Activated CD4-positive, alpha-beta memory T cell treated with anti-CD3 and anti-CD28 coated beads for 36 hours (primary cell): ENCODE results near the gene TDRD12. TPM values are rescaled to one million over a fixed set of nuclear protein-coding genes. Genes with fewer than 3 reads are reported as not detected.
"Not testable (repeated sequence)": the region's sequence is repeated elsewhere in the genome, so short reads cannot be mapped to it uniquely, and the experiment has no call there.

Experiments
- CTCF ChIA-PET: fragments of 350-600 bp; sonication (Branson Sonifier 250); formaldehyde crosslinking; loops from one replicate; lab custom pipeline; 2021; ENCODE audit warnings: antibody characterized with exemption, inconsistent platforms; lab: Charles Lee
- POLR2A ChIA-PET: fragments of 350-600 bp; sonication (Branson Sonifier 250); formaldehyde crosslinking; loops from one replicate; lab custom pipeline; 2021; ENCODE audit warnings: antibody characterized with exemption; lab: Charles Lee
- DNase-seq: peaks from one replicate; pipeline ENCODE4 v3.0.0-alpha.2; 2020
- H3K27ac Mint-ChIP-seq: one replicate; pipeline ENCODE4 v1.8.0; 2021; ENCODE audit warnings: mixed read lengths
- H3K27me3 Mint-ChIP-seq: one replicate; pipeline ENCODE4 v1.8.0; 2021; ENCODE audit warnings: mixed read lengths
- H3K36me3 Mint-ChIP-seq: one replicate; pipeline ENCODE4 v1.8.0; 2021; ENCODE audit warnings: mixed read lengths
- H3K4me1 Mint-ChIP-seq: one replicate; pipeline ENCODE4 v1.8.0; 2021; ENCODE audit warnings: low read depth, mixed read lengths
- H3K4me3 Mint-ChIP-seq: one replicate; pipeline ENCODE4 v1.8.0; 2021; ENCODE audit warnings: mild to moderate bottlenecking, mixed read lengths
- H3K9me3 Mint-ChIP-seq: one replicate; pipeline ENCODE4 v1.8.0; 2021; ENCODE audit warnings: mixed read lengths
- intact Hi-C: fragments of 100-400 bp; cut with micrococcal nuclease; formaldehyde crosslinking; loops from one replicate; pipeline ENCODE4 v1.15.1; 2023
- total RNA-seq, 2 experiments: library from RNA; stranded (reverse); gene quantifications; one replicate each; pipeline ENCODE4 v1.2.3, GENCODE V29; 2021

TDRD12 gene
- total RNA-seq, 2 experiments from 2014 or later: 0.24 to 0.63 TPM

DNA sequence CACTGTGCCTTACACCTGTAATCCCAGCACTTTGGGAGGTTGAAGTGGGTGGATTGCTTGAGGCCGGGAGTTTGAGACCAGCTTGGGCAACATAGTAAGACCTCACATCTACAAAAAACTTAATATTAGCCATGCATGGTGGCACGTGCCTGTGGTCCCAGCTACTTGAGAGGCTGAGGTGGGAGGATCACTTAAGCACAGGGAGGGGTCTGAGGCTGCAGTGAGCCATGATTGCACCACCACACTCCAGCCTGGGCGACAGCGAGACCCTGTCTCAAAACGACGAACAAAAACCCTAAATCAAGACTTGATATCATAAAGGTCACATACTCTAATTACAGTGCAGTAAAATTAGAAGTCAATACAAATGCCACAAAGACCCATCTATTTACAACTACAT is 132.6 kb downstream of the TDRD12 start:
- DNase-seq: no peak
- Mint-ChIP-seq H3K4me3 (no peak overlapping the region), H3K27ac (no peak overlapping the region), H3K9me3 (peaks cover 2% of the 10 kb centered on the region), H3K4me1 (no peaks in the 10 kb centered on the region), H3K36me3 (no peaks in the 10 kb centered on the region), H3K27me3 (no peaks in the 10 kb centered on the region)
- ChIA-PET CTCF (no interaction called here), POLR2A (no interaction called here)
- intact Hi-C loops: no loop called here

DNA sequence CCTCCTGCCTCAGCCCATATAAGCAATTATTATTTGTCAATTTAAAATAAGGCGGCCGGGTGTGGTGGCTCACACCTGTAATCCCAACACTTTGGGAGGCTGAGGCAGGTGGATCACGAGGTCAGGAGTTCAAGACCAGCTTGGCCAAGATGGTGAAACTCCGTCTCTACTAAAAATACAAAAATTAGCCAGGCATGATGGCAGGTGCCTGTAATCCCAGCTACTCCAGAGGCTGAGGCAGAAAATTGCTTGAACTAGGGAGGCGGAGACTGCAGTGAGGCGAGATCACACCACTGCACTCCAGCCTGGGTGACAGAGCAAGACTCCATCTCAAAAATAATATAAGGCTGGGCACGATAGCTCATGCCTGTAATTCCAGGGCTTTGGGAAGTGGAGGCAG is 137.3 kb downstream of the TDRD12 start:
- H3K27me3 Mint-ChIP-seq, H3K27ac Mint-ChIP-seq, H3K4me1 Mint-ChIP-seq, H3K9me3 Mint-ChIP-seq, H3K4me3 Mint-ChIP-seq, DNase-seq, intact Hi-C loops, H3K36me3 Mint-ChIP-seq, POLR2A ChIA-PET: not testable (repeated sequence)
- CTCF ChIA-PET: interaction anchor here (1.0 kb wide), 1 partner anchor 257 kb away, joined by 3 read pairs; no protein-coding TSS in a partner anchor

DNA sequence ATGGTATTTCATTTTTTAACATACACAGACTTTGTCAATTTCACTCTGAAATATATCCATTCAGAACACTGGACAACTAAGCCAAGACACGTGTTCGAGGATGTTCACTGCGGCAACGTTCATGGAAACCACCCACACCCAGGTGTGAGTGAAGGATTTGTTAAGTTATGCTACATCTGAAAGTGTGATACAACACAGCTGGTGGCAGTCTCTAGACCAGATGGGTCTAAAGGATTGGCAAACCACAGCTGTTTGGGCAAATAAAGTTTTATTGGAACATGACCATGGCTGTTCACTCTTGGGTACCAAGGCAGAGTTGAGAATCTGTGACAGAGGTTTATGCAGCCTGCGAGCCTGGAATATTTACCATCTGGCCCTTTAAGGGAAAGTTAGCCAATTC is 138.0 kb downstream of the TDRD12 start:
- CTCF ChIA-PET: no interaction called here

DNA sequence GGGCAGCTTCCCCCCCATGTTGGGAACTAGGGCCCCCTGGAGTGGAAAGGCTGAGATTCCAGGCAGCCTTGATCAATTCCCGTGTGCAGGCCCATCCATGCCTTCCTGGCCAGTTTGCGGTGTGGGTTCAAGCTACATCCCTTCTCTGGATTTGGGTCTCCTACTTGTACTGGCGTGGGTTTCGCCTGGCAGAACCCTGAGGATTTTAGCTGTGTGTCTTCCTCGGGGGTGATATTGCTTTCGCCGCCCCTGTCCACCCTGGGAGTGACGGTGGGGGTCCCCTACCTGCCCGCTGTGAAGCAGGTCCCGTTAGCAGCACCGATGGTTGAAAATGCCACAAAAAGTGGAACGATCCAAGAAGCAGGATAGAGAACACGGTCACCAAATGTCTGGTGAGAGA is 138.6 kb downstream of the TDRD12 start:
- Mint-ChIP-seq H3K4me3 (no peak overlapping the region), H3K36me3 (no peaks in the 10 kb centered on the region), H3K9me3 (no peaks in the 10 kb centered on the region), H3K27me3 (no peaks in the 10 kb centered on the region), H3K4me1 (no peaks in the 10 kb centered on the region), H3K27ac (no peak overlapping the region)
- ChIA-PET CTCF (no interaction called here), POLR2A (no interaction called here)
- no peak for DNase-seq
- intact Hi-C loops: no loop called here

More for the DNA sequence above, 138.0 kb downstream of the TDRD12 start:
- H3K9me3 Mint-ChIP-seq: no peaks in the 10 kb centered on the region
- no peak overlapping the region for H3K4me3 Mint-ChIP-seq
- no peaks in the 10 kb centered on the region for H3K27me3 Mint-ChIP-seq
- no peaks in the 10 kb centered on the region for H3K36me3 Mint-ChIP-seq
- DNase-seq: no peak
- intact Hi-C loops: no loop called here
- H3K4me1 Mint-ChIP-seq: no peaks in the 10 kb centered on the region
- POLR2A ChIA-PET: no interaction called here
- no peak overlapping the region for H3K27ac Mint-ChIP-seq

DNA sequence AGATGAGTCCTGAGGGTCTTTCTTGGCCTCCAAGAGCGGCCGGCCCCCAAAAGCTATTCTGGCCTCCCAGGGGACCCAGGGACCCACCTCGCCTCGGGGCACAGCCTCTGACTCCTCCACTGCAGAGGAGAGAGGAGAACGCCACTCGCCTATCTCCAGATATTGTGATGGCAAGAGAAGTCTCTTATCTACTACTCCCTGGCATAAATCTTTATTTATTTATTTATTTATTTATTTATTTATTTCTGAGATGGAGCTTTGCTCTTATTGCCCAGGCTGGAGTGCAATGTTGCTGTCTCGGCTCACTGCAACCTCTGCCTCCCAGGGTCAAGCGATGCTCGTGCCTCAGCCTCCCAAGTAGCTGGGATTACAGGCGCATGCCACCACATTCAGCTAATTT is 139.0 kb downstream of the TDRD12 start:
- no peak overlapping the region for H3K27ac Mint-ChIP-seq
- H3K4me1 Mint-ChIP-seq: no peaks in the 10 kb centered on the region
- H3K9me3 Mint-ChIP-seq: no peaks in the 10 kb centered on the region
- CTCF ChIA-PET: no interaction called here
- POLR2A ChIA-PET: no interaction called here
- intact Hi-C loops: no loop called here
- no peak for DNase-seq
- H3K36me3 Mint-ChIP-seq: no peaks in the 10 kb centered on the region
- no peak overlapping the region for H3K4me3 Mint-ChIP-seq
- H3K27me3 Mint-ChIP-seq: no peaks in the 10 kb centered on the region

DNA sequence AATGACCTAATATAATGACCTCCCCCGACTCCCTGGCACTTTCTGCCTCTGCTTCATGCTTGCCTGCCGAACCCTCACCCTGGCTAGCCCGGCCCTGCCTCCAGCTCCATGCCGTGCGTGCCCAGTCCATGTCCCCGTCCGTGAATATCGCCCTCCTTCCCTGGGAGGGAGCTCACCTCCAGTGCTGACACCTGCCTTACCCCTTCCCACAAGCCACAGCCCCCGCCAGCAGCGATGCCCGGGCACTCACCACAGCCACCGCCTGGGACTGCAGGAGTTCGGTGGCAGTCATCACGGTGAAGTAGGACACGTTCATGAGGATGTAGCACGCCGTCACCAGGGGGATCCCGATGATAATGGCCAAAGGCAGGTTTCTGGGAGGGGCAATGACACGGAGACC is 140.0 kb downstream of the TDRD12 start:
- no peaks in the 10 kb centered on the region for H3K27me3 Mint-ChIP-seq
- POLR2A ChIA-PET: no interaction called here
- intact Hi-C loops: no loop called here
- no peaks in the 10 kb centered on the region for H3K36me3 Mint-ChIP-seq
- no peaks in the 10 kb centered on the region for H3K4me1 Mint-ChIP-seq
- no peak for DNase-seq
- CTCF ChIA-PET: no interaction called here
- no peaks in the 10 kb centered on the region for H3K9me3 Mint-ChIP-seq
- no peak overlapping the region for H3K4me3 Mint-ChIP-seq
- no peak overlapping the region for H3K27ac Mint-ChIP-seq

DNA sequence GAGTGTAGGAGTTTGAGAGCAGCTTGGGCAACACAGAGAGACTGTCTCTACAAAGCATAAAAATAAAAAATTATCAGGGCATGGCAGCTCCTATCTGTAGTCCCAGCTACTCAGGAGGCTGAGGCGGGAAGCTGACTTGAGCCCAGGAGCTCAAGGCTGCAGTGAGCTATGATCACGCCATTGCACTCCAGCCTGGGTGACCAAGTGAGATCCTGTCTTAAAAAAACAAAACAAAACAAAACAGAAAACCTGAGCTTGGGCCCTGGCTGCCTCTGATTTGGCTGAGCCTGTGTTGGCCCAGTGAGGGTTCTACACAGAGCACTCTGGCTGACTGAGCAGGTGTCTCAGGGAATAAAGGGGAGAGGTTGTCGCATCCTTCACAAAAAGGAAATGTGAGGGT is 142.0 kb downstream of the TDRD12 start:
- no peak overlapping the region for H3K4me3 Mint-ChIP-seq
- POLR2A ChIA-PET: no interaction called here
- H3K9me3 Mint-ChIP-seq: no peaks in the 10 kb centered on the region
- no peaks in the 10 kb centered on the region for H3K4me1 Mint-ChIP-seq
- intact Hi-C loops: no loop called here
- CTCF ChIA-PET: interaction anchor here (0.6 kb wide), 1 partner anchor 262 kb away, joined by 4 read pairs; no protein-coding TSS in a partner anchor
- no peak for DNase-seq
- no peak overlapping the region for H3K27ac Mint-ChIP-seq
- no peaks in the 10 kb centered on the region for H3K27me3 Mint-ChIP-seq
- H3K36me3 Mint-ChIP-seq: no peaks in the 10 kb centered on the region

DNA sequence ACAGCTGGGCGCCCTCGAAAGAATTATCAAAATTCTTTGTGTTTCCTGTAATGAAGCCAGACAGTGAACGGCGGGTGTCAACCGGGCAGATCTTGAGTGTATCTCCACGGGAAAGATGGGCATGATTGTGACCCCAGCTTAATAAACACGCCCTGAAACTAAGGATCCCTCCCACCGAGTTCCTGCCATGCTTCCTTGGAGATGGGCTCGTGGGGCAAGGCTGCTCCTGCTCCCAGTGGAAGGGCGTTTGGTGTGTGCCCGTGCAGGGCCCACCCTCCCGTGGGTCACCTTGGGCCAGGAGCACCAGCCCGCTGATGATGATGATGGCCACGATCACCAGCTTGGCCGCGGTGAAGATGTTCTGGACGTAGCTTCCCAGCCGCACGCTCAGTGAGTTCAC is 142.6 kb downstream of the TDRD12 start:
- CTCF ChIA-PET: no interaction called here
- no peak for DNase-seq
- no peaks in the 10 kb centered on the region for H3K9me3 Mint-ChIP-seq
- intact Hi-C loops: no loop called here
- POLR2A ChIA-PET: no interaction called here
- no peaks in the 10 kb centered on the region for H3K4me1 Mint-ChIP-seq
- H3K36me3 Mint-ChIP-seq: no peaks in the 10 kb centered on the region
- H3K27me3 Mint-ChIP-seq: no peaks in the 10 kb centered on the region
- H3K4me3 Mint-ChIP-seq: no peak overlapping the region
- no peak overlapping the region for H3K27ac Mint-ChIP-seq

DNA sequence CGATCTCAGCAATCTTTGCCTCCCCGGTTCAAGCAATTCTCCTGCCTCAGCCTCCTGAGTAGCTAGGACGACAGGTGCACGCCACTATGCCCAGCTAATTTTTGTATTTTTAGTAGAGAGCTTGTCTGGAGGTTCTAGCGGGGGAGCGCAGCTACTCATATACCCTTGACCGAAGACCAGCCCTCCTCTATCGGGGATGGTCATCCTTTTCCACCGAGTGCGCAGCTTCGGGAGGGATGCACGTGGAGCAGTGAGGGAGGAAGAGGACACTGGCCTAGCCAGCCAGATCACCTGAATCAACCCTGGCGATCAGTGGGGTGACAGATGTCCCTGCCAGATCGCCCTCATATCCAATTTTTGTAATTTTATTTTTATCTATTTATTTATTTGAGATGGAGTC is 143.2 kb downstream of the TDRD12 start:
- Mint-ChIP-seq H3K4me3 (no peak overlapping the region), H3K36me3 (no peaks in the 10 kb centered on the region), H3K27ac (no peak overlapping the region), H3K27me3 (no peaks in the 10 kb centered on the region), H3K4me1 (no peaks in the 10 kb centered on the region), H3K9me3 (no peaks in the 10 kb centered on the region)
- ChIA-PET POLR2A (no interaction called here), CTCF (no interaction called here)
- DNase-seq: no peak
- intact Hi-C loops: no loop called here

DNA sequence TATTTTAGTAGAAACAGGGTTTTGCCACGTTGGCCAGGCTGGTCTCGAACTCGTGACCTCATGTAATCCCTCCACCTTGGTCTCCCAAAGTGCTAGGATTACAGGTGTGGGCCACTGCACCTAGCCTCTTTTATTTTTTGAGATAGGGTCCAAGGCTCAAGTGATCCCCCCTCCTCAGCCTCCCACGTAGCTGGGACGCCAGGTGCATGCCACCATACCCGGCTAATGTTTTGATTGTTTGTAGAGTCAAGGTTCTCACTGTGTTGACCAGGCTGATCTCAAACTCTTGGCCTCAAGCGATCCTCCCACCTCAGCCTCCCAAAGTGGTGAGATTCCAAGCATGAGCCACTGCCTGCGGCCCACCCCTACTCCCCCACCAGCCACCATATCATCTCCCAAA is 143.7 kb downstream of the TDRD12 start:
- no peaks in the 10 kb centered on the region for H3K36me3 Mint-ChIP-seq
- CTCF ChIA-PET: no interaction called here
- no peak for DNase-seq
- H3K9me3 Mint-ChIP-seq: no peaks in the 10 kb centered on the region
- H3K4me1 Mint-ChIP-seq: no peaks in the 10 kb centered on the region
- POLR2A ChIA-PET: no interaction called here
- H3K27ac Mint-ChIP-seq: no peak overlapping the region
- intact Hi-C loops: no loop called here
- no peaks in the 10 kb centered on the region for H3K27me3 Mint-ChIP-seq
- H3K4me3 Mint-ChIP-seq: no peak overlapping the region

DNA sequence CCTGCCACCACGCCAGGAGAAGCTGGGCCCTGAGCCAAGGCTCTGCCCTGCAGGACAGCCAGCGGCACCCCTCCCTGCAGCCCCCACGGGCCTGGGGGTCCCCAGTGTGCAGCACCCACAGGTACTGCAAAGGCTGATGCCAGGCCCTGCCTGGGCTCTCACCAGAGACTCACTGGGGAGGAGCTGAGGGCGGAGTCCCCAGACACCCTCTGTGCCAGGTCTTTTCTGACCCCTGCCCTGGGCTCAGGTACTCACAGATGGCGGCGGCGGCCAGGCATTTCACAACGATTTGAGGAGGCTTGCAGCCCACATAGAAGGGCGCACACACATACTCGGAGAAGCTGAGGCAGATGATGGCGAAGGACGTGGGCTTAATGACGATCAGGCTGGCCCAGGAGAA is 144.3 kb downstream of the TDRD12 start:
- Mint-ChIP-seq H3K9me3 (no peaks in the 10 kb centered on the region), H3K27ac (no peak overlapping the region), H3K4me1 (no peaks in the 10 kb centered on the region), H3K36me3 (no peaks in the 10 kb centered on the region), H3K4me3 (no peak overlapping the region), H3K27me3 (no peaks in the 10 kb centered on the region)
- ChIA-PET POLR2A (no interaction called here), CTCF (no interaction called here)
- no peak for DNase-seq
- intact Hi-C loops: no loop called here

DNA sequence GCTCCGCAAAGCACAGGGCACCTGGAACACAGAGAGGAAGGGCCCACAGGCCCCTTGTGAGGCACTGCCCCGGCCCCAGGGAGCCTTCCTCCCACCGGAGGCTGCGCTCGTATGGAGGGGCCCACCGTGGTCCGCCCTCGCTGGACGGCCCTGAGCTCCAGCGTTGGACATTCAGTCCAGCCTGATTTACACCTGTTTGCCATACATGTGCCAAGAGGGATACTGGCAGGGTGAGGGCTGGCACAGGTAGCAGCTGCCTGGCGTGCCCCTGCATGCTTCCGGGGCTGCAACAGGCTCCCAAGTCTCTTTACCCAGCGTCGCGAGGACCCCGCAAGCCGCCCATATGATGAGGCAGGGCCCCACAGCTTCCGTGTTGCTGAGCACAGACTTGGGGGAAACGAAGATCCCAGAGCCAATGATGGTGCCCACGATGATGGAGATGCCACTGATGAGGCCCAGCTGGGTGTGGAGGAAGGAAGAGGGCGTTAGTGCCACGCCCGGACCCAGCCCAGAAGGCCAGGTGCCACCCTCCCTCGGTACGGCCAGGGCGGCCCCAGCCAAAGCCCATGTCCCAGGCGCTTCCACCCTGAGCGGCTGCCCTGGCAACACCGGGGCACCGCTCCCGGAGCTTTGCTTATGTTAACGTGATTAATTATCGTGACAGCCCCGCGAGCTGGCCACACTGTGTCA is 144.9 kb downstream of the TDRD12 start:
- H3K36me3 Mint-ChIP-seq: no peaks in the 10 kb centered on the region
- DNase-seq: no peak
- no peaks in the 10 kb centered on the region for H3K4me1 Mint-ChIP-seq
- CTCF ChIA-PET: no interaction called here
- H3K9me3 Mint-ChIP-seq: no peaks in the 10 kb centered on the region
- intact Hi-C loops: no loop called here
- no peak overlapping the region for H3K4me3 Mint-ChIP-seq
- H3K27ac Mint-ChIP-seq: no peak overlapping the region
- POLR2A ChIA-PET: no interaction called here
- no peaks in the 10 kb centered on the region for H3K27me3 Mint-ChIP-seq

DNA sequence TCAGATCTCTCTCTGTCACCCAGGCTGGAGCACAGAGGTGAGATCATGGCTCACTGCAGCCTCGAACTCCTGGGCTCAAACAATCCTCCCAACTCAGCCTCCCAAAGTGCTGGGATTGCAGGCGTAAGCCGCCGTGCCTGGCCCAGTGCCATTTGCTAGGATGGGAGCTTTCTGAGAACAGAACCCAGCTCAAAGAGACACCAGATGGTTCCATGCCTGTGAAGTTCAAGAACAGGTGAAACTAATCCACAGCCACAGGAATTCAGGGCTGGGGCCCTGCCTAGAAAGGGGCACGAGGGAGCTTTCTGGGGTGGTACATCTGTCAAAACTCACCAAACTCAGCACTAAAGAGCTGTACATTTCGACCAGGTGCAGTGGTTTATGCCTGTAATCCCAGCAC is 145.8 kb downstream of the TDRD12 start:
- intact Hi-C loops: no loop called here
- ChIA-PET CTCF (no interaction called here), POLR2A (no interaction called here)
- Mint-ChIP-seq H3K9me3 (no peaks in the 10 kb centered on the region), H3K4me1 (no peaks in the 10 kb centered on the region), H3K27me3 (no peaks in the 10 kb centered on the region), H3K4me3 (no peak overlapping the region), H3K36me3 (no peaks in the 10 kb centered on the region), H3K27ac (no peak overlapping the region)
- DNase-seq: no peak
